Neuron (in vitro differentiated cells): ENCODE measurements around the gene RFX6.
"Not testable (repeated sequence)": the region's sequence is repeated elsewhere in the genome, so short reads cannot be mapped to it uniquely, and the experiment has no call there.

ENCODE experiments used
- H2AFZ ChIP-seq: one replicate; pipeline ENCODE4 v1.6.1; 2013; ENCODE audit warnings: low read depth, mild to moderate bottlenecking, inconsistent platforms, low read length, moderate library complexity
- H3K27me3 ChIP-seq: one replicate; pipeline ENCODE4 v1.6.1; 2013; ENCODE audit warnings: low read length; ENCODE audit not compliant: insufficient read depth
- H3K36me3 ChIP-seq: one replicate; pipeline ENCODE4 v1.6.1; 2013; ENCODE audit warnings: low read length; ENCODE audit not compliant: insufficient read depth
- H3K4me1 ChIP-seq: one replicate; pipeline ENCODE4 v1.6.1; 2013; ENCODE audit warnings: low read length; ENCODE audit not compliant: insufficient read depth
- H3K4me3 ChIP-seq: 2 replicates; pipeline ENCODE4 v1.5.1; 2013; ENCODE audit warnings: mild to moderate bottlenecking, low read length, moderate library complexity
- H3K9me3 ChIP-seq: one replicate; pipeline ENCODE4 v1.6.1; 2013; ENCODE audit warnings: low read length

RFX6 gene

GRCh38 chr6:116876635-116877611 is at the start of gene RFX6:
Gene RFX6, plus strand, starts transcription at chr6:116877242. Its CDS starts 34 bp downstream, at chr6:116877276.
- Histone ChIP-seq H3K4me1 (peaks cover 10% of the 10 kb centered on the region), H3K4me3 (peak within 1 kb of the TSS; percentile 28), H2AFZ (peak within 1 kb of the TSS; percentile 77), H3K36me3 (no peaks in the 10 kb centered on the region), H3K9me3 (no peaks in the 10 kb centered on the region), H3K27me3 (peaks cover 38% of the 10 kb centered on the region)

- H3K4me1 ChIP-seq = no peaks in the 10 kb centered on the region
- H3K9me3 ChIP-seq = no peaks in the 10 kb centered on the region
- H3K36me3 ChIP-seq = no peaks in the 10 kb centered on the region
- H2AFZ ChIP-seq = no peak overlapping the region
- H3K4me3 ChIP-seq = no peak overlapping the region
- H3K27me3 ChIP-seq = no peaks in the 10 kb centered on the region
Measured at GRCh38 chr6:116827561-116828240, 49.3 kb upstream of the RFX6 start.

GRCh38 chr6:116828983-116829382 is 48.1 kb upstream of the RFX6 start, which contains the start of gene GPRC6A:
Gene GPRC6A, minus strand, starts transcription at chr6:116829083. Its CDS starts 70 bp downstream, at chr6:116829013.
- Histone ChIP-seq H3K9me3 (no peaks in the 10 kb centered on the region), H3K27me3 (no peaks in the 10 kb centered on the region), H2AFZ (no peak within 1 kb of the TSS), H3K4me1 (no peaks in the 10 kb centered on the region), H3K4me3 (no peak within 1 kb of the TSS), H3K36me3 (no peaks in the 10 kb centered on the region)

GRCh38 chr6:116834526-116834925 is 42.5 kb upstream of the RFX6 start:
- H3K4me1 ChIP-seq, H3K4me3 ChIP-seq, H3K36me3 ChIP-seq, H3K27me3 ChIP-seq, H3K9me3 ChIP-seq, H2AFZ ChIP-seq: not testable (repeated sequence)

- Histone ChIP-seq H3K36me3 (no peaks in the 10 kb centered on the region), H3K9me3 (no peaks in the 10 kb centered on the region), H2AFZ (no peak overlapping the region), H3K27me3 (no peaks in the 10 kb centered on the region), H3K4me3 (no peak overlapping the region), H3K4me1 (no peaks in the 10 kb centered on the region)
Measured at GRCh38 chr6:116836606-116837342, 40.3 kb upstream of the RFX6 start.

- no peaks in the 10 kb centered on the region for H3K9me3 ChIP-seq
- H3K4me1 ChIP-seq = no peaks in the 10 kb centered on the region
- no peaks in the 10 kb centered on the region for H3K36me3 ChIP-seq
- no peak overlapping the region for H2AFZ ChIP-seq
- no peak overlapping the region for H3K4me3 ChIP-seq
- H3K27me3 ChIP-seq = no peaks in the 10 kb centered on the region
Measured at GRCh38 chr6:116840091-116840490, 37.0 kb upstream of the RFX6 start.

- Histone ChIP-seq H2AFZ (no peak overlapping the region), H3K36me3 (no peaks in the 10 kb centered on the region), H3K27me3 (no peaks in the 10 kb centered on the region), H3K9me3 (no peaks in the 10 kb centered on the region), H3K4me1 (no peaks in the 10 kb centered on the region), H3K4me3 (no peak overlapping the region)
Measured at GRCh38 chr6:116842459-116842858, 34.6 kb upstream of the RFX6 start.

- H3K4me1 ChIP-seq = no peaks in the 10 kb centered on the region
- no peaks in the 10 kb centered on the region for H3K27me3 ChIP-seq
- no peaks in the 10 kb centered on the region for H3K9me3 ChIP-seq
- H3K4me3 ChIP-seq = no peak overlapping the region
- H2AFZ ChIP-seq = no peak overlapping the region
- H3K36me3 ChIP-seq = no peaks in the 10 kb centered on the region
Measured at GRCh38 chr6:116847227-116847626, 29.8 kb upstream of the RFX6 start.

- Histone ChIP-seq H2AFZ (no peak overlapping the region), H3K27me3 (no peaks in the 10 kb centered on the region), H3K36me3 (no peaks in the 10 kb centered on the region), H3K9me3 (no peaks in the 10 kb centered on the region), H3K4me1 (no peaks in the 10 kb centered on the region), H3K4me3 (no peak overlapping the region)
Measured at GRCh38 chr6:116858060-116858459, 19.0 kb upstream of the RFX6 start.

- Histone ChIP-seq H3K4me1 (no peaks in the 10 kb centered on the region), H3K27me3 (no peaks in the 10 kb centered on the region), H3K4me3 (no peak overlapping the region), H3K9me3 (no peaks in the 10 kb centered on the region), H2AFZ (no peak overlapping the region), H3K36me3 (no peaks in the 10 kb centered on the region)
Measured at GRCh38 chr6:116859264-116859663, 17.8 kb upstream of the RFX6 start.

- Histone ChIP-seq H3K27me3 (no peaks in the 10 kb centered on the region), H3K4me1 (no peaks in the 10 kb centered on the region), H3K36me3 (no peaks in the 10 kb centered on the region), H3K9me3 (no peaks in the 10 kb centered on the region), H2AFZ (no peak overlapping the region), H3K4me3 (no peak overlapping the region)
Measured at GRCh38 chr6:116866281-116866871, 10.7 kb upstream of the RFX6 start.

GRCh38 chr6:116872771-116873170 is 4.3 kb upstream of the RFX6 start:
- Histone ChIP-seq H3K4me3 (no peak overlapping the region), H3K9me3 (no peaks in the 10 kb centered on the region), H3K27me3 (peaks cover 34% of the 10 kb centered on the region), H3K36me3 (no peaks in the 10 kb centered on the region), H3K4me1 (peaks cover 10% of the 10 kb centered on the region), H2AFZ (no peak overlapping the region)
